Medulla oblongata (tissue), 1 donor: ENCODE results near the gene ATXN7L1.

Source experiments
- DNase-seq: peaks from one replicate; pipeline ENCODE4 v3.0.0-alpha.2; 2015; ENCODE audit errors: extremely low spot score

Gene ATXN7L1

GRCh38 chr7:105649727-105650381, 226.5 kb downstream of the ATXN7L1 start:
- no peak for DNase-seq

- DNase-seq, result peak; percentile 75
These were observed 227.6 kb downstream of the ATXN7L1 start for GRCh38 chr7:105648561-105649401.

GRCh38 chr7:105647591-105647990, 228.8 kb downstream of the ATXN7L1 start:
- DNase-seq, result no peak

GRCh38 chr7:105644937-105645336, 231.5 kb downstream of the ATXN7L1 start:
- DNase-seq, result no peak

GRCh38 chr7:105643851-105644250, 232.5 kb downstream of the ATXN7L1 start:
- DNase-seq, result no peak

- DNase-seq, result no peak
These were observed 233.0 kb downstream of the ATXN7L1 start for GRCh38 chr7:105643384-105643783.

GRCh38 chr7:105642264-105642663, 234.1 kb downstream of the ATXN7L1 start:
- no peak for DNase-seq

GRCh38 chr7:105640956-105641810, 235.2 kb downstream of the ATXN7L1 start:
- peak; percentile 38 for DNase-seq

- no peak for DNase-seq
These were observed 236.5 kb downstream of the ATXN7L1 start for GRCh38 chr7:105639667-105640493.

- no peak for DNase-seq
These were observed 237.4 kb downstream of the ATXN7L1 start for GRCh38 chr7:105638902-105639495.

GRCh38 chr7:105638334-105638733, 238.1 kb downstream of the ATXN7L1 start:
- DNase-seq, result no peak

- no peak for DNase-seq
These were observed 238.6 kb downstream of the ATXN7L1 start for GRCh38 chr7:105637755-105638154.

- DNase-seq, result no peak
These were observed 239.4 kb downstream of the ATXN7L1 start for GRCh38 chr7:105636982-105637381.

- DNase-seq, result no peak
These were observed 241.2 kb downstream of the ATXN7L1 start for GRCh38 chr7:105635197-105635596.

GRCh38 chr7:105625986-105626385, 250.4 kb downstream of the ATXN7L1 start:
- DNase-seq, result no peak

- DNase-seq, result no peak
These were observed 252.5 kb downstream of the ATXN7L1 start for GRCh38 chr7:105623906-105624305.

- DNase-seq, result no peak
These were observed 253.0 kb downstream of the ATXN7L1 start for GRCh38 chr7:105623378-105623777.

- DNase-seq, result peak; percentile 21
These were observed 254.2 kb downstream of the ATXN7L1 start for GRCh38 chr7:105622106-105622731.

GRCh38 chr7:105621617-105622016, 254.8 kb downstream of the ATXN7L1 start:
- DNase-seq, result peak; percentile 83

GRCh38 chr7:105621176-105621575, 255.2 kb downstream of the ATXN7L1 start:
- no peak for DNase-seq
